GM19025 (cell line): ENCODE data around the gene WDR91.

Experiments
- ATAC-seq: cut with Tn5 transposase; IDR thresholded peaks from one replicate; pipeline ENCODE4 v1.9.1; 2021; ENCODE audit warnings: mild to moderate bottlenecking, low read depth, moderate library complexity; ENCODE audit not compliant: unreplicated experiment

The WDR91 gene

GRCh38 chr7:135164357-135165061, 46.8 kb downstream of the WDR91 start:
- ATAC-seq, result no peak

GRCh38 chr7:135162382-135163001, 48.8 kb downstream of the WDR91 start:
- ATAC-seq, result no peak

GRCh38 chr7:135161669-135162068, 49.7 kb downstream of the WDR91 start:
- ATAC-seq, result no peak

GRCh38 chr7:135160858-135161653, 50.3 kb downstream of the WDR91 start:
- no peak for ATAC-seq

GRCh38 chr7:135160098-135160857, 51.0 kb downstream of the WDR91 start:
- peak; percentile 43 for ATAC-seq

- no peak for ATAC-seq
Observed at GRCh38 chr7:135159359-135160085, 51.8 kb downstream of the WDR91 start.

GRCh38 chr7:135158874-135159273, 52.5 kb downstream of the WDR91 start:
- no peak for ATAC-seq

GRCh38 chr7:135158141-135158655, 53.1 kb downstream of the WDR91 start:
- ATAC-seq, result no peak

GRCh38 chr7:135156290-135156689, 55.0 kb downstream of the WDR91 start:
- ATAC-seq, result no peak

GRCh38 chr7:135154734-135155133, 56.6 kb downstream of the WDR91 start:
- ATAC-seq, result no peak

- no peak for ATAC-seq
Observed at GRCh38 chr7:135152442-135152841, 58.9 kb downstream of the WDR91 start.

- no peak for ATAC-seq
Observed at GRCh38 chr7:135151533-135151932, 59.8 kb downstream of the WDR91 start.

- no peak for ATAC-seq
Observed at GRCh38 chr7:135151132-135151531, 60.2 kb downstream of the WDR91 start.

- no peak for ATAC-seq
Observed at GRCh38 chr7:135150072-135150782, 61.1 kb downstream of the WDR91 start.

GRCh38 chr7:135147899-135148721, 63.2 kb downstream of the WDR91 start, which contains the start of gene TMEM140:
TMEM140 (plus strand) TSS chr7:135148072; CDS start chr7:135164442, 16,370 bp downstream.
- peak; percentile 61 for ATAC-seq

- no peak for ATAC-seq
Observed at GRCh38 chr7:135147341-135147898, 63.9 kb downstream of the WDR91 start.

GRCh38 chr7:135143885-135144668, 67.2 kb downstream of the WDR91 start:
- ATAC-seq, result no peak
